MM.1S (cell line): ENCODE results near the gene ADAMTS17.

Experiments
- CTCF ChIP-seq: fragments of 300-600 bp; sonication (generic); IDR thresholded peaks from 2 replicates; pipeline ENCODE4 v1.5.1; 2016; ENCODE audit warnings: antibody characterized with exemption, low read length, mixed read lengths
- EZH2 ChIP-seq: fragments of 300-600 bp; sonication (generic); optimal IDR thresholded peaks from 2 replicates; pipeline ENCODE3; 2017; ENCODE audit warnings: low read depth, mild to moderate bottlenecking, antibody characterized with exemption, low read length, mixed read lengths
- EZH2phosphoT487 ChIP-seq: fragments of 300-600 bp; sonication (generic); IDR thresholded peaks from 2 replicates; pipeline ENCODE4 v1.6.1; 2018; ENCODE audit warnings: antibody characterized with exemption, low read length

DNA sequence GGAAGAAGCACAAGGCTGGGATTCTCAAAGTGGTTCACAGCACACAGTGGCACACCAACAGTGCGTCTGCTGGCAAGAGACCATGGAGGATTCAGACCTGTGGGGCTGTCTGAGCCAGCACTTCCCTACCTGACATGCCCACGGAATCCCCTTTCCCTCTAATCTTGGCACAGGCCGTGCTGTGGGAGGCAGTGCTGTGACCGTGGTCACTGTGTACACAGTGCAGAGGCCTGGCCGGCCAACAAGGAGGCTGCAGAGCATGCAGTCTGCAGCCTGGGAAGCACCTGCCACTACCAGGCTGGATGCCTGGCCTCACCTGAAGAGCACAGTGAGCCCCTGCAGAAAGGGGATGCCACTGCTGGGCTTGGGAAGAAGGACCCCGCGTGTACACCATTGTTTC, 307.6 kb downstream of the ADAMTS17 start:
- TF ChIP-seq EZH2 (no peak), CTCF (no peak), EZH2phosphoT487 (no peak)
